HepG2 (cell line): ENCODE data around the gene HOXD4. TPM values are rescaled to one million over a fixed set of nuclear protein-coding genes. Genes with fewer than 3 reads are reported as not detected.
A peak's percentile ranks its signal among the peaks of the same experiment; 100 is the strongest.

Source experiments
- AGO2 ChIP-seq: fragments of 200-400 bp; formaldehyde crosslinking; optimal IDR thresholded peaks from 2 replicates; pipeline ENCODE3; 2017; ENCODE audit warnings: mild to moderate bottlenecking, low read depth, low read length, moderate library complexity
- DMAP1 ChIP-seq: IDR thresholded peaks from 2 replicates; pipeline ENCODE4 v1.6.1; 2016
- MIXL1 ChIP-seq: IDR thresholded peaks from 2 replicates; pipeline ENCODE4 v1.6.1; 2016
- NFKB2 ChIP-seq: sonication (generic); formaldehyde crosslinking; IDR thresholded peaks from 2 replicates; pipeline ENCODE4 v1.4.0; 2020; ENCODE audit warnings: missing genetic modification reagents, borderline replicate concordance
- NPAS2 ChIP-seq: sonication (generic); formaldehyde crosslinking; IDR thresholded peaks from 2 replicates; pipeline ENCODE4 v1.8.0; 2022; ENCODE audit warnings: mild to moderate bottlenecking, missing genetic modification reagents, borderline replicate concordance
- RBFOX2 ChIP-seq: fragments of 200-400 bp; formaldehyde crosslinking; IDR thresholded peaks from 2 replicates; pipeline ENCODE4 v1.6.1; 2017; ENCODE audit warnings: low read depth, mild to moderate bottlenecking, low read length
- TAF1 ChIP-seq: sonication (generic); formaldehyde crosslinking; IDR thresholded peaks from 2 replicates; pipeline ENCODE4 v1.4.0; 2020; ENCODE audit warnings: missing genetic modification reagents
- XRCC5 ChIP-seq: fragments of 200-400 bp; formaldehyde crosslinking; optimal IDR thresholded peaks from 2 replicates; pipeline ENCODE3; 2017; ENCODE audit warnings: mild to moderate bottlenecking, low read length
- ZBTB38 ChIP-seq: sonication (generic); formaldehyde crosslinking; IDR thresholded peaks from 2 replicates; pipeline ENCODE4 v1.5.1; 2020; ENCODE audit warnings: mild to moderate bottlenecking, missing genetic modification reagents
- ZNF296 ChIP-seq: sonication (generic); formaldehyde crosslinking; conservative IDR thresholded peaks from 2 replicates; pipeline ENCODE4 v1.5.0; 2020; ENCODE audit warnings: mild to moderate bottlenecking, missing genetic modification reagents
- ZNF530 ChIP-seq: sonication (generic); formaldehyde crosslinking; IDR thresholded peaks from 2 replicates; pipeline ENCODE4 v1.5.0; 2020; ENCODE audit warnings: low read depth, mild to moderate bottlenecking, missing genetic modification reagents
- ZNF598 ChIP-seq: sonication (generic); formaldehyde crosslinking; IDR thresholded peaks from 2 replicates; pipeline ENCODE4 v1.5.1; 2020; ENCODE audit warnings: mild to moderate bottlenecking, missing genetic modification reagents, borderline replicate concordance
- polyA plus RNA-seq, 8 experiments: library from polyadenylated mRNA; depleted of rRNA in 3 of 8; stranded (reverse) in 7 of 8; unstranded in 1 of 8; fragments of >200 nt; fragmentation: Illumina TruSeq in 4 of 8; extraction: Trizol in 4 of 8; gene quantifications; 2 replicates each; pipeline versions ENCODE4 v1.2.1 to v1.2.3, GENCODE V29; 2011 to 2016; ENCODE audit warnings: low read depth in 4 of 8, missing spikeins in 1 of 8, mixed read lengths in 1 of 8; ENCODE audit not compliant: insufficient read depth in 1 of 8
- total RNA-seq, 5 experiments: library from RNA; depleted of rRNA; stranded (reverse); fragments of >200 nt; fragmentation: Illumina TruSeq; extraction: Trizol; gene quantifications; 2 replicates each; pipeline ENCODE4 v1.2.3, GENCODE V29; 2016; ENCODE audit warnings: low read depth in 1 of 5
- TF ChIP-seq, protein P1 (sequence below): sonication (generic); formaldehyde crosslinking; IDR thresholded peaks from 2 replicates; pipeline ENCODE4 v1.5.0; 2020; ENCODE audit warnings: mild to moderate bottlenecking, missing genetic modification reagents
- TF ChIP-seq, protein P2 (sequence below): sonication (generic); formaldehyde crosslinking; IDR thresholded peaks from 2 replicates; pipeline ENCODE4 v1.8.1; 2022; ENCODE audit warnings: mild to moderate bottlenecking, missing genetic modification reagents
- TF ChIP-seq, protein P3 (sequence below): IDR thresholded peaks from 2 replicates; pipeline ENCODE4 v1.6.1; 2012; ENCODE audit warnings: low read depth, low read length, improper control_type of control experiment
- TF ChIP-seq, protein P4 (sequence below): sonication (generic); formaldehyde crosslinking; IDR thresholded peaks from 2 replicates; pipeline ENCODE4 v1.4.0; 2020; ENCODE audit warnings: missing genetic modification reagents
- TF ChIP-seq, protein P5 (sequence below): sonication (generic); formaldehyde crosslinking; IDR thresholded peaks from 2 replicates; pipeline ENCODE4 v1.9.0; 2022; ENCODE audit warnings: missing genetic modification reagents, mild to moderate bottlenecking, borderline replicate concordance
- TF ChIP-seq, protein P6 (sequence below): IDR thresholded peaks from 2 replicates; pipeline ENCODE4 v1.6.1; 2012; ENCODE audit warnings: inconsistent platforms
- TF ChIP-seq, protein P7 (sequence below): sonication (generic); formaldehyde crosslinking; IDR thresholded peaks from 2 replicates; pipeline ENCODE4 v1.4.0; 2020; ENCODE audit warnings: missing genetic modification reagents

Gene HOXD4
- total and polyA plus RNA-seq, 2 of the 13 experiments (the other 11 are each of a cell fraction or from before 2014, with no cell fraction given) = not detected

DNA sequence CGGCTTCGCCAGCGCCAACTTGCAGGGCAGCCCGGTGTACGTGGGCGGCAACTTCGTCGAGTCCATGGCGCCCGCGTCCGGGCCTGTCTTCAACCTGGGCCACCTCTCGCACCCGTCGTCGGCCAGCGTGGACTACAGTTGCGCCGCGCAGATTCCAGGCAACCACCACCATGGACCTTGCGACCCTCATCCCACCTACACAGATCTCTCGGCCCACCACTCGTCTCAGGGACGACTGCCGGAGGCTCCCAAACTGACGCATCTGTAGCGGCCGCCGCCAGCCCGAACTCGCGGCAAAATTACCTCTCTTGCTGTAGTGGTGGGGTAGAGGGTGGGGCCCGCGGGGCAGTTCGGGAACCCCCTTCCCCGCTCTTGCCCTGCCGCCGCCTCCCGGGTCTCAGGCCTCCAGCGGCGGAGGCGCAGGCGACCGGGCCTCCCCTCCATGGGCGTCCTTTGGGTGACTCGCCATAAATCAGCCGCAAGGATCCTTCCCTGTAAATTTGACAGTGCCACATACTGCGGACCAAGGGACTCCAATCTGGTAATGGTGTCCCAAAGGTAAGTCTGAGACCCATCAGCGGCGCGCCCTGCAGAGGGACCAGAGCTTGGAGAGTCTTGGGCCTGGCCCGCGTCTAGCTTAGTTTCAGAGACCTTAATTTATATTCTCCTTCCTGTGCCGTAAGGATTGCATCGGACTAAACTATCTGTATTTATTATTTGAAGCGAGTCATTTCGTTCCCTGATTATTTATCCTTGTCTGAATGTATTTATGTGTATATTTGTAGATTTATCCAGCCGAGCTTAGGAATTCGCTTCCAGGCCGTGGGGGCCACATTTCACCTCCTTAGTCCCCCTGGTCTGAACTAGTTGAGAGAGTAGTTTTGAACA, 20.9 kb downstream of the HOXD4 start (continued):
- TF ChIP-seq, protein P1, sequence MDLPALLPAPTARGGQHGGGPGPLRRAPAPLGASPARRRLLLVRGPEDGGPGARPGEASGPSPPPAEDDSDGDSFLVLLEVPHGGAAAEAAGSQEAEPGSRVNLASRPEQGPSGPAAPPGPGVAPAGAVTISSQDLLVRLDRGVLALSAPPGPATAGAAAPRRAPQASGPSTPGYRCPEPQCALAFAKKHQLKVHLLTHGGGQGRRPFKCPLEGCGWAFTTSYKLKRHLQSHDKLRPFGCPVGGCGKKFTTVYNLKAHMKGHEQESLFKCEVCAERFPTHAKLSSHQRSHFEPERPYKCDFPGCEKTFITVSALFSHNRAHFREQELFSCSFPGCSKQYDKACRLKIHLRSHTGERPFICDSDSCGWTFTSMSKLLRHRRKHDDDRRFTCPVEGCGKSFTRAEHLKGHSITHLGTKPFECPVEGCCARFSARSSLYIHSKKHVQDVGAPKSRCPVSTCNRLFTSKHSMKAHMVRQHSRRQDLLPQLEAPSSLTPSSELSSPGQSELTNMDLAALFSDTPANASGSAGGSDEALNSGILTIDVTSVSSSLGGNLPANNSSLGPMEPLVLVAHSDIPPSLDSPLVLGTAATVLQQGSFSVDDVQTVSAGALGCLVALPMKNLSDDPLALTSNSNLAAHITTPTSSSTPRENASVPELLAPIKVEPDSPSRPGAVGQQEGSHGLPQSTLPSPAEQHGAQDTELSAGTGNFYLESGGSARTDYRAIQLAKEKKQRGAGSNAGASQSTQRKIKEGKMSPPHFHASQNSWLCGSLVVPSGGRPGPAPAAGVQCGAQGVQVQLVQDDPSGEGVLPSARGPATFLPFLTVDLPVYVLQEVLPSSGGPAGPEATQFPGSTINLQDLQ (CRISPR knock-in tag) = no peak
- TF ChIP-seq TAF1 (CRISPR knock-in tag) (0 out of 2 replicates have a peak, but pooled peaks have one; percentile 9), ZNF530 (no peak), ZBTB38 (CRISPR knock-in tag) (peak; percentile 88), MIXL1 (CRISPR knock-in tag) (no peak), AGO2 (peak; percentile 98), NFKB2 (CRISPR knock-in tag) (no peak), NPAS2 (CRISPR knock-in tag) (no peak), DMAP1 (no peak), ZNF598 (no peak), ZNF296 (no peak), XRCC5 (no peak), RBFOX2 (peak; percentile 31; the same call in 1 of the 2 replicates)
- TF ChIP-seq, protein P2, sequence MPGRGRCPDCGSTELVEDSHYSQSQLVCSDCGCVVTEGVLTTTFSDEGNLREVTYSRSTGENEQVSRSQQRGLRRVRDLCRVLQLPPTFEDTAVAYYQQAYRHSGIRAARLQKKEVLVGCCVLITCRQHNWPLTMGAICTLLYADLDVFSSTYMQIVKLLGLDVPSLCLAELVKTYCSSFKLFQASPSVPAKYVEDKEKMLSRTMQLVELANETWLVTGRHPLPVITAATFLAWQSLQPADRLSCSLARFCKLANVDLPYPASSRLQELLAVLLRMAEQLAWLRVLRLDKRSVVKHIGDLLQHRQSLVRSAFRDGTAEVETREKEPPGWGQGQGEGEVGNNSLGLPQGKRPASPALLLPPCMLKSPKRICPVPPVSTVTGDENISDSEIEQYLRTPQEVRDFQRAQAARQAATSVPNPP (CRISPR knock-in tag) = no peak
- TF ChIP-seq, protein P3, sequence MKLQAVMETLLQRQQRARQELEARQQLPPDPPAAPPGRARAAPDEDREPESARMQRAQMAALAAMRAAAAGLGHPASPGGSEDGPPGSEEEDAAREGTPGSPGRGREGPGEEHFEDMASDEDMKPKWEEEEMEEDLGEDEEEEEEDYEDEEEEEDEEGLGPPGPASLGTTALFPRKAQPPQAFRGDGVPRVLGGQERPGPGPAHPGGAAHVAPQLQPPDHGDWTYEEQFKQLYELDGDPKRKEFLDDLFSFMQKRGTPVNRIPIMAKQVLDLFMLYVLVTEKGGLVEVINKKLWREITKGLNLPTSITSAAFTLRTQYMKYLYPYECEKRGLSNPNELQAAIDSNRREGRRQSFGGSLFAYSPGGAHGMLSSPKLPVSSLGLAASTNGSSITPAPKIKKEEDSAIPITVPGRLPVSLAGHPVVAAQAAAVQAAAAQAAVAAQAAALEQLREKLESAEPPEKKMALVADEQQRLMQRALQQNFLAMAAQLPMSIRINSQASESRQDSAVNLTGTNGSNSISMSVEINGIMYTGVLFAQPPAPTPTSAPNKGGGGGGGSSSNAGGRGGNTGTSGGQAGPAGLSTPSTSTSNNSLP = 0 out of 2 replicates have a peak, but pooled peaks have one; percentile 20
- TF ChIP-seq, protein P4, sequence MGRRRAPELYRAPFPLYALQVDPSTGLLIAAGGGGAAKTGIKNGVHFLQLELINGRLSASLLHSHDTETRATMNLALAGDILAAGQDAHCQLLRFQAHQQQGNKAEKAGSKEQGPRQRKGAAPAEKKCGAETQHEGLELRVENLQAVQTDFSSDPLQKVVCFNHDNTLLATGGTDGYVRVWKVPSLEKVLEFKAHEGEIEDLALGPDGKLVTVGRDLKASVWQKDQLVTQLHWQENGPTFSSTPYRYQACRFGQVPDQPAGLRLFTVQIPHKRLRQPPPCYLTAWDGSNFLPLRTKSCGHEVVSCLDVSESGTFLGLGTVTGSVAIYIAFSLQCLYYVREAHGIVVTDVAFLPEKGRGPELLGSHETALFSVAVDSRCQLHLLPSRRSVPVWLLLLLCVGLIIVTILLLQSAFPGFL = no peak
- TF ChIP-seq, protein P5, sequence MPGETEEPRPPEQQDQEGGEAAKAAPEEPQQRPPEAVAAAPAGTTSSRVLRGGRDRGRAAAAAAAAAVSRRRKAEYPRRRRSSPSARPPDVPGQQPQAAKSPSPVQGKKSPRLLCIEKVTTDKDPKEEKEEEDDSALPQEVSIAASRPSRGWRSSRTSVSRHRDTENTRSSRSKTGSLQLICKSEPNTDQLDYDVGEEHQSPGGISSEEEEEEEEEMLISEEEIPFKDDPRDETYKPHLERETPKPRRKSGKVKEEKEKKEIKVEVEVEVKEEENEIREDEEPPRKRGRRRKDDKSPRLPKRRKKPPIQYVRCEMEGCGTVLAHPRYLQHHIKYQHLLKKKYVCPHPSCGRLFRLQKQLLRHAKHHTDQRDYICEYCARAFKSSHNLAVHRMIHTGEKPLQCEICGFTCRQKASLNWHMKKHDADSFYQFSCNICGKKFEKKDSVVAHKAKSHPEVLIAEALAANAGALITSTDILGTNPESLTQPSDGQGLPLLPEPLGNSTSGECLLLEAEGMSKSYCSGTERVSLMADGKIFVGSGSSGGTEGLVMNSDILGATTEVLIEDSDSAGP = peak; percentile 40; the same call in 1 of the 2 replicates
- TF ChIP-seq, protein P6, sequence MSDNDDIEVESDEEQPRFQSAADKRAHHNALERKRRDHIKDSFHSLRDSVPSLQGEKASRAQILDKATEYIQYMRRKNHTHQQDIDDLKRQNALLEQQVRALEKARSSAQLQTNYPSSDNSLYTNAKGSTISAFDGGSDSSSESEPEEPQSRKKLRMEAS = peak; percentile 24; the same call in 1 of the 2 replicates
- TF ChIP-seq, protein P7, sequence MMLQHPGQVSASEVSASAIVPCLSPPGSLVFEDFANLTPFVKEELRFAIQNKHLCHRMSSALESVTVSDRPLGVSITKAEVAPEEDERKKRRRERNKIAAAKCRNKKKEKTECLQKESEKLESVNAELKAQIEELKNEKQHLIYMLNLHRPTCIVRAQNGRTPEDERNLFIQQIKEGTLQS = no peak
